ENCODE results near the gene SNX8. TPM values are rescaled to one million over a fixed set of nuclear protein-coding genes. Genes with fewer than 3 reads are reported as not detected.
A peak's percentile ranks its signal among the peaks of the same experiment; 100 is the strongest.

SNX8 gene
- total and polyA plus RNA-seq, 2 donors (not counting 1 experiment from before 2014, with no cell fraction given): 64.4 to 126 TPM

- WGBS (ENCODE audit: insufficient coverage): 95% methylated on average over 18 of the region's 20 CpGs
- H3K36me3 ChIP-seq (replicated peaks in 1 of 2; ENCODE audit: control extremely low read depth in 1 of 2, control insufficient read depth in 1 of 2, extremely low read depth in 1 of 2, insufficient read depth in 2 of 2, low read length in 1 of 2): peaks cover 0 to 31% of the 10 kb centered on the region in 2 experiments
- ChIA-PET CTCF (interaction anchor here (1.0 to 1.5 kb wide), 2 partner anchors 14 to 145 kb away, joined by 4 to 5 read pairs; no protein-coding TSS in a partner anchor), POLR2A (interaction anchor here (0.5 kb wide), 1 partner anchor 440 kb away, joined by 6 read pairs; no protein-coding TSS in a partner anchor)
- TF ChIP-seq EZH2 (IDR thresholded peaks at IDR 0.05; ENCODE audit: borderline replicate concordance, insufficient read depth, low read depth, low read length, poor library complexity, severe bottlenecking): no peak
- TF ChIP-seq, protein P1, sequence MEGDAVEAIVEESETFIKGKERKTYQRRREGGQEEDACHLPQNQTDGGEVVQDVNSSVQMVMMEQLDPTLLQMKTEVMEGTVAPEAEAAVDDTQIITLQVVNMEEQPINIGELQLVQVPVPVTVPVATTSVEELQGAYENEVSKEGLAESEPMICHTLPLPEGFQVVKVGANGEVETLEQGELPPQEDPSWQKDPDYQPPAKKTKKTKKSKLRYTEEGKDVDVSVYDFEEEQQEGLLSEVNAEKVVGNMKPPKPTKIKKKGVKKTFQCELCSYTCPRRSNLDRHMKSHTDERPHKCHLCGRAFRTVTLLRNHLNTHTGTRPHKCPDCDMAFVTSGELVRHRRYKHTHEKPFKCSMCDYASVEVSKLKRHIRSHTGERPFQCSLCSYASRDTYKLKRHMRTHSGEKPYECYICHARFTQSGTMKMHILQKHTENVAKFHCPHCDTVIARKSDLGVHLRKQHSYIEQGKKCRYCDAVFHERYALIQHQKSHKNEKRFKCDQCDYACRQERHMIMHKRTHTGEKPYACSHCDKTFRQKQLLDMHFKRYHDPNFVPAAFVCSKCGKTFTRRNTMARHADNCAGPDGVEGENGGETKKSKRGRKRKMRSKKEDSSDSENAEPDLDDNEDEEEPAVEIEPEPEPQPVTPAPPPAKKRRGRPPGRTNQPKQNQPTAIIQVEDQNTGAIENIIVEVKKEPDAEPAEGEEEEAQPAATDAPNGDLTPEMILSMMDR (IDR thresholded peaks at IDR 0.05): no peak
- Mint-ChIP-seq H3K27ac (no peak overlapping the region), H3K4me1 (peaks cover 15% of the 10 kb centered on the region), H3K4me3 (no peak overlapping the region), H3K27me3 (no peaks in the 10 kb centered on the region), H3K9me3 (ENCODE audit: insufficient read depth) (no peaks in the 10 kb centered on the region)
- peaks cover 0 to 14% of the 10 kb centered on the region in 2 donors for H3K4me1 ChIP-seq (ENCODE audit: control insufficient read depth in 2 of 2, insufficient read depth in 2 of 2, low read length in 2 of 2)
- H3K9ac ChIP-seq (ENCODE audit: low read length): no peak overlapping the region
- peak overlapping the region; percentile 17 for H3K4me2 ChIP-seq (replicated peaks; ENCODE audit: low read depth, low read length, poor library complexity, severe bottlenecking)
- H3K27me3 ChIP-seq (replicated peaks in 1 of 4; ENCODE audit: control extremely low read depth in 1 of 4, control insufficient read depth in 3 of 4, insufficient read depth in 4 of 4, low read length in 3 of 4): no peaks in the 10 kb centered on the region
- DNase-seq (no peak), ATAC-seq (ENCODE audit: low read depth) (no peak)
- no peaks in the 10 kb centered on the region for H3K9me3 ChIP-seq (ENCODE audit: control extremely low read depth in 1 of 3, control insufficient read depth in 2 of 3, insufficient read depth in 1 of 3, low read length in 2 of 3)
- no peak overlapping the region for H3K4me3 ChIP-seq (ENCODE audit: control extremely low read depth in 1 of 5, extremely low read depth in 1 of 5, insufficient read depth in 1 of 5, low read depth in 2 of 5, low read length in 4 of 5)
- H3K79me2 ChIP-seq (ENCODE audit: control insufficient read depth, insufficient read depth, low read length): peaks cover 40% of the 10 kb centered on the region
- peaks cover 9% of the 10 kb centered on the region for H4K20me1 ChIP-seq (ENCODE audit: control insufficient read depth, insufficient read depth, low read length, poor library complexity, severe bottlenecking)
- H3K27ac ChIP-seq (ENCODE audit: low read length in 2 of 2): no peak overlapping the region
- intact Hi-C loops (cut with micrococcal nuclease): no loop called here
- no peak overlapping the region for H2AFZ ChIP-seq (ENCODE audit: insufficient read depth, low read depth, low read length, poor library complexity, severe bottlenecking)
Observed at GRCh38 chr7:2202901-2203765, 111.1 kb downstream of the SNX8 start.

DNA sequence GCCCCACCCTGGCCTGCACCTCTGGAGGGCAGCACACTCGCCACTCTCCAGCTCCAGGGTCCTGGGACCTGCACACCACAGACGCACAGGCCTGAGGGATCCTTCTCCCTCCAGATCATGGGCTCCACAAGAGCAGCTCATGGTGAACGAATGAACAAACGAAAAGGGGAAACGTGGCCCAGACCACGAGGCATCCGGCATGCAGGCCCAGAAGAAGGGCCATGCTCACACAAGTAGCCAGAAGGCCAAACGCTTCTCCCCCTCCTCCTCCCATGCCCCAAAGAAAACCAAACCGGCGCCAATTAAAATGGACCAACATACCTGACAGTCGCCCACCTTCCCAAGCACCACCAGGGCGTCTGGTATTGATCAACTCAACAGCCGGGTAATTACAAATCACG is 111.9 kb downstream of the SNX8 start:
- TF ChIP-seq, protein P1 (IDR thresholded peaks at IDR 0.05): no peak
- no peak for TF ChIP-seq EZH2 (IDR thresholded peaks at IDR 0.05; ENCODE audit: borderline replicate concordance, insufficient read depth, low read depth, low read length, poor library complexity, severe bottlenecking)
- intact Hi-C loops (cut with micrococcal nuclease): no loop called here
- no peaks in the 10 kb centered on the region for H3K9me3 Mint-ChIP-seq (ENCODE audit: insufficient read depth)
- POLR2A ChIA-PET: no interaction called here
- Histone ChIP-seq H3K9me3 (ENCODE audit: control extremely low read depth in 1 of 3, control insufficient read depth in 2 of 3, insufficient read depth in 1 of 3, low read length in 2 of 3) (no peaks in the 10 kb centered on the region), H3K79me2 (ENCODE audit: control insufficient read depth, insufficient read depth, low read length) (peaks cover 45% of the 10 kb centered on the region), H2AFZ (ENCODE audit: insufficient read depth, low read depth, low read length, poor library complexity, severe bottlenecking) (no peak overlapping the region), H3K36me3 (replicated peaks in 1 of 2; ENCODE audit: control extremely low read depth in 1 of 2, control insufficient read depth in 1 of 2, extremely low read depth in 1 of 2, insufficient read depth in 2 of 2, low read length in 1 of 2) (peaks cover 0 to 25% of the 10 kb centered on the region in 2 experiments), H4K20me1 (ENCODE audit: control insufficient read depth, insufficient read depth, low read length, poor library complexity, severe bottlenecking) (peaks cover 9% of the 10 kb centered on the region), H3K27me3 (replicated peaks in 1 of 4; ENCODE audit: control extremely low read depth in 1 of 4, control insufficient read depth in 3 of 4, insufficient read depth in 4 of 4, low read length in 3 of 4) (no peaks in the 10 kb centered on the region), H3K4me2 (replicated peaks; ENCODE audit: low read depth, low read length, poor library complexity, severe bottlenecking) (no peak overlapping the region), H3K9ac (ENCODE audit: low read length) (no peak overlapping the region), H3K4me1 (ENCODE audit: control insufficient read depth in 2 of 2, insufficient read depth in 2 of 2, low read length in 2 of 2) (peaks cover 0 to 14% of the 10 kb centered on the region in 2 donors), H3K27ac (ENCODE audit: low read length in 2 of 2) (no peak overlapping the region), H3K4me3 (ENCODE audit: control extremely low read depth in 1 of 5, extremely low read depth in 1 of 5, insufficient read depth in 1 of 5, low read depth in 2 of 5, low read length in 4 of 5) (no peak overlapping the region)
- H3K4me3 Mint-ChIP-seq: no peak overlapping the region
- DNase-seq: no peak
- CTCF ChIA-PET: no interaction called here
- no peak overlapping the region for H3K27ac Mint-ChIP-seq
- no peaks in the 10 kb centered on the region for H3K27me3 Mint-ChIP-seq
- peaks cover 15% of the 10 kb centered on the region for H3K4me1 Mint-ChIP-seq
- WGBS (ENCODE audit: insufficient coverage): 86% methylated on average over 12 of the region's 14 CpGs
- ATAC-seq (ENCODE audit: low read depth): no peak

Measured in B cell (primary cell).